Neuronal stem cell (in vitro differentiated cells): ENCODE measurements around the gene APBA1.

Source experiments
- DNase-seq: peaks from one replicate; pipeline ENCODE4 v3.0.0-alpha.2; 2013; ENCODE audit warnings: low spot score
- H2AFZ ChIP-seq: one replicate; pipeline ENCODE4 v1.6.1; 2013; ENCODE audit warnings: mild to moderate bottlenecking, low read length, inconsistent platforms
- H2AK5ac ChIP-seq: 2 replicates; pipeline ENCODE4 v1.6.1; 2013; ENCODE audit warnings: low read depth, mild to moderate bottlenecking, inconsistent platforms, low read length, moderate library complexity, mixed read lengths
- H2BK120ac ChIP-seq: 2 replicates; pipeline ENCODE4 v1.6.1; 2013; ENCODE audit warnings: low read depth, mild to moderate bottlenecking, inconsistent platforms, low read length, moderate library complexity, mixed read lengths
- H2BK12ac ChIP-seq: one replicate; pipeline ENCODE4 v1.6.1; 2013; ENCODE audit warnings: low read length, inconsistent platforms
- H2BK15ac ChIP-seq: 2 replicates; pipeline ENCODE4 v1.6.1; 2013; ENCODE audit warnings: mild to moderate bottlenecking, low read length, inconsistent platforms, mixed read lengths
- H2BK5ac ChIP-seq: one replicate; pipeline ENCODE4 v1.6.1; 2013; ENCODE audit warnings: inconsistent platforms, mild to moderate bottlenecking, low read length, moderate library complexity
- H3K14ac ChIP-seq: one replicate; pipeline ENCODE4 v1.6.1; 2013; ENCODE audit warnings: low read length, inconsistent platforms
- H3K18ac ChIP-seq: 2 replicates; pipeline ENCODE4 v1.6.1; 2013; ENCODE audit warnings: low read length, inconsistent platforms
- H3K23ac ChIP-seq: 2 replicates; pipeline ENCODE4 v1.6.1; 2013; ENCODE audit warnings: low read depth, mild to moderate bottlenecking, mixed read lengths, low read length, inconsistent platforms; ENCODE audit not compliant: poor library complexity
- H3K27ac ChIP-seq: replicated peaks from 3 replicates; pipeline ENCODE4 v1.5.1; 2013; ENCODE audit warnings: low read length, inconsistent platforms
- H3K27me3 ChIP-seq, 3 experiments: 2 replicates each; pipeline ENCODE4 v1.6.1; 2013; ENCODE audit warnings: low read length in 3 of 3, mild to moderate bottlenecking in 2 of 3, inconsistent platforms in 1 of 3, low read depth in 1 of 3, mixed read lengths in 1 of 3, moderate library complexity in 1 of 3; ENCODE audit not compliant: control insufficient read depth in 3 of 3, insufficient read depth in 3 of 3
- H3K36me3 ChIP-seq, 2 donors: replicated peaks in 1 of 2; 2 replicates each; pipeline ENCODE4 v1.6.1; 2013; ENCODE audit warnings: low read length in 2 of 2; ENCODE audit not compliant: control insufficient read depth in 2 of 2, insufficient read depth in 2 of 2
- H3K4ac ChIP-seq: 2 replicates; pipeline ENCODE4 v1.6.1; 2013; ENCODE audit warnings: inconsistent platforms, mild to moderate bottlenecking, low read length, moderate library complexity
- H3K4me1 ChIP-seq, 2 donors: 1 replicate in 1 of 2; 2 replicates in 1 of 2; pipeline ENCODE4 v1.6.1; 2013; ENCODE audit warnings: low read length in 2 of 2, low read depth in 1 of 2; ENCODE audit not compliant: control insufficient read depth in 2 of 2, insufficient read depth in 1 of 2
- H3K4me2 ChIP-seq: one replicate; pipeline ENCODE4 v1.6.1; 2013; ENCODE audit warnings: mild to moderate bottlenecking, low read length, inconsistent platforms; ENCODE audit not compliant: insufficient read depth, poor library complexity, severe bottlenecking
- H3K4me3 ChIP-seq, 2 donors: 2 replicates each; pipeline ENCODE4 v1.5.1; 2013; ENCODE audit warnings: low read length in 2 of 2, mild to moderate bottlenecking in 2 of 2, inconsistent platforms in 1 of 2, moderate library complexity in 1 of 2
- H3K79me1 ChIP-seq: one replicate; pipeline ENCODE4 v1.6.1; 2013; ENCODE audit warnings: low read depth, mild to moderate bottlenecking, inconsistent platforms, low read length, moderate library complexity
- H3K9ac ChIP-seq: one replicate; pipeline ENCODE4 v1.6.1; 2013; ENCODE audit warnings: mild to moderate bottlenecking, low read depth, low read length, inconsistent platforms; ENCODE audit not compliant: poor library complexity
- H3K9me3 ChIP-seq, 2 donors: replicated peaks in 1 of 2; 2 replicates each; pipeline versions ENCODE3 to v1.6.1; 2013; ENCODE audit warnings: low read length in 2 of 2, mild to moderate bottlenecking in 2 of 2, inconsistent platforms in 1 of 2, low read depth in 1 of 2, mixed read lengths in 1 of 2, moderate library complexity in 1 of 2; ENCODE audit not compliant: control insufficient read depth in 2 of 2, insufficient read depth in 1 of 2
- H4K8ac ChIP-seq: one replicate; pipeline ENCODE4 v1.6.1; 2013; ENCODE audit warnings: low read depth, mild to moderate bottlenecking, inconsistent platforms, low read length, moderate library complexity
- H4K91ac ChIP-seq: one replicate; pipeline ENCODE4 v1.6.1; 2013; ENCODE audit warnings: low read length, low read depth, mild to moderate bottlenecking, inconsistent platforms; ENCODE audit not compliant: poor library complexity
- WGBS, 2 donors: extraction: QIAGEN DNeasy Blood & Tissue Kit; methylation state at CpG; one replicate each; pipeline ENCODE4 v1.1.7; 2013; ENCODE audit warnings: missing lambda C conversion rate in 2 of 2, mixed read lengths in 1 of 2; ENCODE audit not compliant: insufficient read length in 2 of 2, insufficient replicate concordance in 1 of 2; ENCODE audit errors: extremely low coverage in 2 of 2; 5-methylcytosine and 5-hydroxymethylcytosine counted together

The APBA1 gene

DNA sequence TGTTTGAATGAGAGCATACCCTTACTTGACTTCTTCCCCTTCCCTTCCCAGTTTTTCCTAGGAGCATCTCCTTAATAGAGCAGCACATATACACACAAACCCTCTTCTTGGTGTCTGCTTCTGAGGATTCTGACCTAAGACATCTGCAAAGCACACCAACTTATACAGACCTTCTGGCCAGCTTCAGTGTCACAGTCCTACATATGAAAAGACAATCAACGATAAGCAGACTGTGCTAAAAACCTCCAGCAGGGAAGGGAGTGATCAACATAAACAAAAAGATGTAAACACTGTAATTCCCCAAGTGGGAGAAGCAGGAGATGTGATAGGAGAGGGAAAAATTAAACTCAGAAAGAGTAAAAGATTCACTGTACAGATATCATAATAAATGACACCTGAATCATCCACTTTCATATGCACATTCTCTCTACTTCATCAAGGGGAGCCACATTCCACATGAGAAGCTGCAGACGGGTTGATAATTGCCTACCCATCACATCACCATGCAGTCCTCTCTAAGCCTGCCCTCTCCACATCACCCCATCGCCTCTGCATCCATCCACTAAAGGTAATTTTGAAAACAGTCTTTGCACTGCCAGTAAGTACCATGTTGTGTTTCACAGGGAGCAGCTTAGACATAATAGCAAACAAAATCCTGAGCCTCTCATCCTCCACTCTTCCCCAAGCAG lies 13.0 kb downstream of the APBA1 start:
- Histone ChIP-seq H3K4me3 (no peak overlapping the region), H3K4ac (no peak overlapping the region), H2BK5ac (no peak overlapping the region), H3K18ac (no peak overlapping the region), H3K9me3 (no peaks in the 10 kb centered on the region), H3K9ac (no peak overlapping the region), H2BK12ac (no peak overlapping the region), H3K79me1 (no peaks in the 10 kb centered on the region), H3K36me3 (no peaks in the 10 kb centered on the region), H4K91ac (no peak overlapping the region), H3K27me3 (no peaks in the 10 kb centered on the region), H3K27ac (no peak overlapping the region), H2AFZ (no peak overlapping the region), H4K8ac (no peak overlapping the region), H3K23ac (no peak overlapping the region), H2BK15ac (no peak overlapping the region), H3K14ac (no peak overlapping the region), H3K4me1 (peaks cover 1 to 5% of the 10 kb centered on the region in 2 donors), H2AK5ac (no peak overlapping the region), H2BK120ac (no peak overlapping the region), H3K4me2 (no peak overlapping the region)
- no CpG with 5 or more reads among the region's 3 CpGs for WGBS, 2 donors
- DNase-seq, result no peak

DNA sequence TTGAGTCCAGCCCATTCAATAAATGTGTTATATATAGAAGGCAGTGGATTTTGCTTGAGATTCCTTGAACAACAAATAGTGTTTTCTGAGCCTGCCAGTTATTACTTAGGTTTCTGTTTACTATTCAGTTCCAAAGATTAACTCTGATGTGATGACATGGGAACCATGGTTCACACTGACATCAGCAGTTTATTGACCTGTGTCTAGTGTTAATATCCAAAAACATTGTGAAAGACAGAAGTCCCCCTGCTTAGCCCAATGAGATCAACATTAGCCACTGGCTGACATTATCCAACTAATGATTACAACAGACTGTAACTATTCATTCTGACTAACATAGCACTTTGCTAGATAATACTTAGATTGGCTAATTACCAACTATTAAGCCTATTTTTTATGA lies 14.9 kb downstream of the APBA1 start:
- H3K14ac ChIP-seq, result no peak overlapping the region
- no peak overlapping the region for H2BK15ac ChIP-seq
- H2AFZ ChIP-seq, result no peak overlapping the region
- H4K8ac ChIP-seq, result no peak overlapping the region
- H3K9ac ChIP-seq, result no peak overlapping the region
- no peak overlapping the region for H2BK5ac ChIP-seq
- no peaks in the 10 kb centered on the region for H3K27me3 ChIP-seq
- no peaks in the 10 kb centered on the region for H3K36me3 ChIP-seq
- H3K9me3 ChIP-seq, result no peaks in the 10 kb centered on the region
- H2BK12ac ChIP-seq, result no peak overlapping the region
- H3K27ac ChIP-seq, result no peak overlapping the region
- no peak overlapping the region for H3K4me2 ChIP-seq
- H3K23ac ChIP-seq, result no peak overlapping the region
- no peak overlapping the region for H2BK120ac ChIP-seq
- no peak overlapping the region for H3K18ac ChIP-seq
- no peak overlapping the region for H3K4me3 ChIP-seq
- no peaks in the 10 kb centered on the region for H3K79me1 ChIP-seq
- no peak for DNase-seq
- H3K4ac ChIP-seq, result no peak overlapping the region
- H2AK5ac ChIP-seq, result no peak overlapping the region
- peaks cover 1 to 5% of the 10 kb centered on the region in 2 donors for H3K4me1 ChIP-seq
- H4K91ac ChIP-seq, result no peak overlapping the region

- no peak for DNase-seq
- H2BK12ac ChIP-seq, result no peak overlapping the region
- no peak overlapping the region for H3K4ac ChIP-seq
- H3K4me1 ChIP-seq, result peaks cover 1 to 3% of the 10 kb centered on the region in 2 donors
- no peak overlapping the region for H3K18ac ChIP-seq
- H2BK15ac ChIP-seq, result no peak overlapping the region
- no peak overlapping the region for H2AK5ac ChIP-seq
- no peak overlapping the region for H3K27ac ChIP-seq
- no CpG with 5 or more reads among the region's 2 CpGs for WGBS, 2 donors
- H3K9me3 ChIP-seq, result no peaks in the 10 kb centered on the region
- H4K8ac ChIP-seq, result no peak overlapping the region
- H2AFZ ChIP-seq, result no peak overlapping the region
- H2BK120ac ChIP-seq, result no peak overlapping the region
- H3K9ac ChIP-seq, result no peak overlapping the region
- H3K79me1 ChIP-seq, result no peaks in the 10 kb centered on the region
- H4K91ac ChIP-seq, result no peak overlapping the region
- H3K4me2 ChIP-seq, result no peak overlapping the region
- H2BK5ac ChIP-seq, result no peak overlapping the region
- no peak overlapping the region for H3K14ac ChIP-seq
- no peaks in the 10 kb centered on the region for H3K27me3 ChIP-seq
- no peak overlapping the region for H3K4me3 ChIP-seq
- no peak overlapping the region for H3K23ac ChIP-seq
- H3K36me3 ChIP-seq, result no peaks in the 10 kb centered on the region
Observed at GRCh38 chr9:69655065-69655464, 17.1 kb downstream of the APBA1 start.

DNA sequence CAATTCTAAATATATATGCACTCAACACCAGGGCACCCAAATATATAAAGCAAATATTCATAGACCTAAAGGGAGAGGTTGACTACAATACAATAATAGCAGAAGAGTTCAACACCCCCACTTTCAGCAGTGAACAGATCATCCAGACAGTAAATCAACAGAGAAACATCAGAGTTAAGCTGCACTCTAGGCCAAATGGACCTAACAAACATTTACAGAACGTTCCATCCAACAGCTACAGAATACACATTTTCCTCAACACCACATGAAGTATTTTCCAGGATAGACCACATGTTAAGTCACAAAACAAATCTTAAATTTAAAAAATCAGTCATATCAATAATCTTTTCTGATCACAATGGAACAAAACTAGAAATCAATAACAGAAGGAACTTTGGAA lies 18.9 kb downstream of the APBA1 start:
- H2AFZ ChIP-seq, result no peak overlapping the region
- no peaks in the 10 kb centered on the region for H3K36me3 ChIP-seq
- no peak for DNase-seq
- H4K91ac ChIP-seq, result no peak overlapping the region
- H3K4ac ChIP-seq, result no peak overlapping the region
- no peak overlapping the region for H2AK5ac ChIP-seq
- H2BK120ac ChIP-seq, result no peak overlapping the region
- H4K8ac ChIP-seq, result no peak overlapping the region
- no peaks in the 10 kb centered on the region for H3K27me3 ChIP-seq
- no peak overlapping the region for H3K9ac ChIP-seq
- H3K9me3 ChIP-seq, result no peaks in the 10 kb centered on the region
- no peaks in the 10 kb centered on the region for H3K79me1 ChIP-seq
- no peak overlapping the region for H3K4me2 ChIP-seq
- H3K27ac ChIP-seq, result no peak overlapping the region
- H2BK15ac ChIP-seq, result no peak overlapping the region
- no peak overlapping the region for H2BK12ac ChIP-seq
- no peak overlapping the region for H2BK5ac ChIP-seq
- no peak overlapping the region for H3K14ac ChIP-seq
- peaks cover 0 to 2% of the 10 kb centered on the region in 2 donors for H3K4me1 ChIP-seq
- no peak overlapping the region for H3K4me3 ChIP-seq
- no CpG with 5 or more reads among the region's 1 CpG for WGBS, 2 donors
- no peak overlapping the region for H3K23ac ChIP-seq
- H3K18ac ChIP-seq, result no peak overlapping the region
